Measurements from ENCODE around the gene SMOC1.

- TF ChIP-seq POLR2AphosphoS5 (IDR thresholded peaks at IDR 0.05; ENCODE audit: low read depth, low read length), result no peak
- no peak for TF ChIP-seq CTCF (IDR thresholded peaks at IDR 0.05)
- no peak for TF ChIP-seq REST (IDR thresholded peaks at IDR 0.05; ENCODE audit: insufficient read depth in 1 of 2, low read depth in 2 of 2, low read length in 1 of 2)
- no peak for TF ChIP-seq TCF7L2 (IDR thresholded peaks at IDR 0.05; ENCODE audit: low read depth, low read length)
- TF ChIP-seq SIN3A (IDR thresholded peaks at IDR 0.05; ENCODE audit: borderline replicate concordance, insufficient read depth, low read depth, low read length), result no peak
These were observed 89.5 kb downstream of the SMOC1 start for GRCh38 chr14:69968681-69969080.

Measured in Panc1 (cell line).